ENCODE results near the gene ASTL.

ASTL gene

GRCh38 chr2:96158554-96158940 lies 20.2 kb upstream of the ASTL start:
- Histone ChIP-seq H3K9me3 (no peaks in the 10 kb centered on the region), H3K4me1 (ENCODE audit: control insufficient read depth in 1 of 2, insufficient read depth in 1 of 2, low read depth in 1 of 2, low read length in 1 of 2) (peaks cover 6 to 8% of the 10 kb centered on the region in 2 experiments)

GRCh38 chr2:96157649-96158553 lies 19.6 kb upstream of the ASTL start:
- H3K4me3 ChIP-seq (ENCODE audit: low read depth in 1 of 2, low read length in 1 of 2) = no peak overlapping the region
- no peak for TF ChIP-seq CTCF (IDR thresholded peaks at IDR 0.05)
- no peaks in the 10 kb centered on the region for H3K9me3 ChIP-seq
- H3K27me3 ChIP-seq = no peaks in the 10 kb centered on the region
- H3K27ac ChIP-seq = no peak overlapping the region
- H3K36me3 ChIP-seq = no peaks in the 10 kb centered on the region
- H3K4me1 ChIP-seq (ENCODE audit: control insufficient read depth in 1 of 2, insufficient read depth in 1 of 2, low read depth in 1 of 2, low read length in 1 of 2) = peaks cover 6 to 8% of the 10 kb centered on the region in 2 experiments

More at GRCh38 chr2:96158554-96158940, 20.2 kb upstream of the ASTL start:
- Histone ChIP-seq H3K4me3 (ENCODE audit: low read depth in 1 of 2, low read length in 1 of 2) (no peak overlapping the region), H3K27me3 (no peaks in the 10 kb centered on the region), H3K36me3 (no peaks in the 10 kb centered on the region), H3K27ac (no peak overlapping the region)
- no peak for TF ChIP-seq CTCF (IDR thresholded peaks at IDR 0.05)

- no peaks in the 10 kb centered on the region for H3K9me3 ChIP-seq
- peaks cover 6 to 8% of the 10 kb centered on the region in 2 experiments for H3K4me1 ChIP-seq (ENCODE audit: control insufficient read depth in 1 of 2, insufficient read depth in 1 of 2, low read depth in 1 of 2, low read length in 1 of 2)
- no peaks in the 10 kb centered on the region for H3K27me3 ChIP-seq
- no peaks in the 10 kb centered on the region for H3K36me3 ChIP-seq
- TF ChIP-seq CTCF (IDR thresholded peaks at IDR 0.05) = no peak
- no peak overlapping the region for H3K27ac ChIP-seq
- no peak overlapping the region for H3K4me3 ChIP-seq (ENCODE audit: low read depth in 1 of 2, low read length in 1 of 2)
Measured at GRCh38 chr2:96156926-96157648, 18.8 kb upstream of the ASTL start.

- Histone ChIP-seq H3K4me1 (ENCODE audit: control insufficient read depth in 1 of 2, insufficient read depth in 1 of 2, low read depth in 1 of 2, low read length in 1 of 2) (peaks cover 6 to 8% of the 10 kb centered on the region in 2 experiments), H3K9me3 (no peaks in the 10 kb centered on the region), H3K4me3 (ENCODE audit: low read depth in 1 of 2, low read length in 1 of 2) (no peak overlapping the region), H3K36me3 (no peaks in the 10 kb centered on the region), H3K27me3 (no peaks in the 10 kb centered on the region), H3K27ac (no peak overlapping the region)
- TF ChIP-seq CTCF (IDR thresholded peaks at IDR 0.05) = no peak
Measured at GRCh38 chr2:96156011-96156820, 17.9 kb upstream of the ASTL start.

Data from neutrophil (primary cell).